SU-DHL-6 (cell line): Measurements from ENCODE around the gene AGL.

Experiments used
- CTCF ChIP-seq: fragments of 200-600 bp; sonication (generic); IDR thresholded peaks from one replicate; pipeline ENCODE4 v1.5.1; 2017; ENCODE audit warnings: antibody characterized with exemption, mild to moderate bottlenecking, low read length, moderate library complexity; ENCODE audit not compliant: insufficient read depth, poor library complexity, severe bottlenecking
- EZH2phosphoT487 ChIP-seq: fragments of 200-600 bp; sonication (generic), shearing (Covaris generic); conservative IDR thresholded peaks from 2 replicates; pipeline ENCODE4 v1.6.1; 2018; ENCODE audit warnings: mild to moderate bottlenecking, antibody characterized with exemption, low read length, moderate library complexity, mixed read lengths

GRCh38 chr1:99872063-99872462 lies 21.9 kb downstream of the AGL start:
- TF ChIP-seq CTCF, result no peak
- no peak for TF ChIP-seq EZH2phosphoT487
